GM12878 (cell line): ENCODE results near the gene CELF6. TPM values are rescaled to one million over a fixed set of nuclear protein-coding genes. Genes with fewer than 3 reads are reported as not detected.

Experiments used
- ATAC-seq: fragments of 200-7000 bp; cut with Tn5 transposase; 3 replicates; pipeline ENCODE4 v1.9.1; 2020; ENCODE audit warnings: mild to moderate bottlenecking, moderate library complexity
- BruUV-seq: library from RNA; stranded (reverse); fragments of 400-500 nt; replicated peaks from 2 replicates; lab custom pipeline; 2021; lab: Mats Ljungman, UMichigan
- CTCF ChIA-PET: fragments of 300-600 bp; sonication (Branson Sonifier 250); formaldehyde crosslinking; extraction: SDS; loops from one replicate; lab custom pipeline; 2021; ENCODE audit warnings: inconsistent platforms; lab: Yijun Ruan, JAX
- POLR2A ChIA-PET: fragments of 350-600 bp; formaldehyde crosslinking; extraction: SDS; loops from one replicate; lab custom pipeline; 2021; ENCODE audit warnings: inconsistent platforms; lab: Charles Lee
- RAD21 ChIA-PET: fragments of 300-600 bp; sonication (Branson Sonifier 250); formaldehyde crosslinking; loops from one replicate; lab custom pipeline; 2023; ENCODE audit warnings: antibody characterized with exemption; ENCODE audit not compliant: unreplicated experiment; lab: Charles Lee
- SMC1A ChIA-PET: fragments of 300-600 bp; sonication (Branson Sonifier 250); formaldehyde crosslinking; loops from one replicate; lab custom pipeline; 2023; ENCODE audit not compliant: unreplicated experiment, uncharacterized antibody; lab: Charles Lee
- DNase-seq: peaks from one replicate; pipeline ENCODE4 v3.0.0-alpha.2; 2011; ENCODE audit warnings: low read depth, low spot score
- FAIRE-seq: peaks from 3 replicates; lab custom pipeline; 2011; peaks lifted over from hg19 to GRCh38; lab: Jason Lieb, UNC
- H2AFZ ChIP-seq: 2 replicates; pipeline ENCODE4 v1.6.0; 2011; ENCODE audit warnings: low read depth, low read length, control low read depth; ENCODE audit not compliant: control insufficient read depth
- H3K27ac ChIP-seq: 2 replicates; pipeline ENCODE4 v1.5.1; 2011; ENCODE audit warnings: control low read depth; ENCODE audit not compliant: control insufficient read depth, insufficient read depth
- H3K27me3 ChIP-seq, 2 experiments: replicated peaks in 1 of 2; 2 replicates each; pipeline versions ENCODE4 v1.6.0 to v1.6.1; 2011; ENCODE audit warnings: low read length in 1 of 2; ENCODE audit not compliant: control insufficient read depth in 2 of 2, insufficient read depth in 2 of 2
- H3K36me3 ChIP-seq, 2 experiments: 2 replicates each; pipeline ENCODE4 v1.5.1; 2011; ENCODE audit warnings: low read length in 1 of 2; ENCODE audit not compliant: control insufficient read depth in 2 of 2, insufficient read depth in 2 of 2
- H3K4me1 ChIP-seq: 2 replicates; pipeline ENCODE4 v1.6.1; 2011; ENCODE audit warnings: mild to moderate bottlenecking, low read length, moderate library complexity, mixed read lengths; ENCODE audit not compliant: control insufficient read depth, insufficient read depth
- H3K4me2 ChIP-seq: 2 replicates; pipeline ENCODE4 v1.6.0; 2011; ENCODE audit warnings: control low read depth; ENCODE audit not compliant: control insufficient read depth, insufficient read depth
- H3K4me3 ChIP-seq: fragments of 200-600 bp; sonication (generic); 2 replicates; pipeline ENCODE4 v1.5.1; 2016
- H3K79me2 ChIP-seq: 2 replicates; pipeline ENCODE4 v1.6.0; 2011; ENCODE audit warnings: low read length; ENCODE audit not compliant: control insufficient read depth, insufficient read depth
- H3K9ac ChIP-seq: 2 replicates; pipeline ENCODE4 v1.8.0; 2011; ENCODE audit warnings: low read length, control low read depth, mixed read lengths; ENCODE audit not compliant: control insufficient read depth, insufficient read depth
- H3K9me3 ChIP-seq: replicated peaks from 3 replicates; pipeline ENCODE4 v1.5.1; 2011; ENCODE audit warnings: mild to moderate bottlenecking, low read length; ENCODE audit not compliant: control insufficient read depth, insufficient read depth
- H4K20me1 ChIP-seq: 2 replicates; pipeline ENCODE4 v1.6.0; 2011; ENCODE audit not compliant: control insufficient read depth, insufficient read depth
- ASH2L ChIP-seq: fragments of 300-600, 200-600 bp; sonication (generic); IDR thresholded peaks from 2 replicates; pipeline ENCODE4 v1.6.1; 2017; ENCODE audit warnings: low read depth, mild to moderate bottlenecking, borderline replicate concordance
- ATF7 ChIP-seq: fragments of 450-650 bp; IDR thresholded peaks from 2 replicates; pipeline ENCODE4 v1.6.1; 2016; ENCODE audit warnings: low read depth, mild to moderate bottlenecking
- BCL11A ChIP-seq: IDR thresholded peaks from 2 replicates; pipeline ENCODE4 v1.6.1; 2011; ENCODE audit warnings: low read depth, low read length
- BHLHE40 ChIP-seq, 2 experiments: fragments of 450-650 bp in 1 of 2; IDR thresholded peaks; 2 replicates each; pipeline ENCODE4 v1.6.1; 2011 to 2017; ENCODE audit warnings: low read depth in 2 of 2, borderline replicate concordance in 1 of 2, improper control_type of control experiment in 1 of 2, low read length in 1 of 2, mild to moderate bottlenecking in 1 of 2
- BMI1 ChIP-seq: fragments of 450-650 bp; IDR thresholded peaks from 2 replicates; pipeline ENCODE4 v1.6.1; 2016; ENCODE audit warnings: mild to moderate bottlenecking, moderate library complexity, borderline replicate concordance
- CBX3 ChIP-seq: fragments of 200-600 bp; sonication (generic); IDR thresholded peaks from 2 replicates; pipeline ENCODE4 v1.6.1; 2016; ENCODE audit warnings: low read depth, borderline replicate concordance
- CREB1 ChIP-seq: IDR thresholded peaks from 2 replicates; pipeline ENCODE4 v1.6.1; 2012; ENCODE audit warnings: low read depth, mild to moderate bottlenecking, inconsistent platforms
- CREM ChIP-seq: IDR thresholded peaks from 2 replicates; pipeline ENCODE4 v1.6.1; 2014; ENCODE audit warnings: antibody characterized with exemption, low read depth
- ETV6 ChIP-seq, 2 experiments: fragments of 450-650 bp in 1 of 2; IDR thresholded peaks in 1 of 2; conservative IDR thresholded peaks in 1 of 2; 2 replicates each; pipeline ENCODE4 v1.6.1; 2014; ENCODE audit warnings: antibody characterized with exemption in 1 of 2, borderline replicate concordance in 1 of 2, low read depth in 1 of 2, mild to moderate bottlenecking in 1 of 2, moderate library complexity in 1 of 2
- HDAC6 ChIP-seq: fragments of 200-600 bp; sonication (generic); IDR thresholded peaks from one replicate; pipeline ENCODE4 v1.8.0; 2017; ENCODE audit warnings: antibody characterized with exemption; ENCODE audit not compliant: unreplicated experiment
- IRF4 ChIP-seq: IDR thresholded peaks from 2 replicates; pipeline ENCODE4 v1.6.1; 2011; ENCODE audit warnings: low read depth, low read length
- MXI1 ChIP-seq: fragments of 150-350 bp; IDR thresholded peaks from 2 replicates; pipeline ENCODE4 v1.6.1; 2011; ENCODE audit warnings: low read depth, mild to moderate bottlenecking, inconsistent platforms, low read length, improper control_type of control experiment
- NBN ChIP-seq: fragments of 450-650 bp; IDR thresholded peaks from 2 replicates; pipeline ENCODE4 v1.6.1; 2016
- NFYB ChIP-seq: IDR thresholded peaks from 2 replicates; pipeline ENCODE4 v1.6.1; 2011; ENCODE audit warnings: low read depth, mild to moderate bottlenecking, low read length, improper control_type of control experiment, moderate library complexity; ENCODE audit not compliant: insufficient read depth
- NR2F1 ChIP-seq: fragments of 450-650 bp; conservative IDR thresholded peaks from 2 replicates; pipeline ENCODE4 v1.6.1; 2017; ENCODE audit warnings: mild to moderate bottlenecking
- SREBF2 ChIP-seq: IDR thresholded peaks from 2 replicates; pipeline ENCODE4 v1.6.1; 2012; ENCODE audit warnings: mild to moderate bottlenecking, low read length
- ZNF384 ChIP-seq: IDR thresholded peaks from 2 replicates; pipeline ENCODE4 v1.6.1; 2012; ENCODE audit warnings: low read depth, mild to moderate bottlenecking, low read length, improper control_type of control experiment, borderline replicate concordance
- in situ Hi-C: fragments of 300-500 bp; cut with MboI; formaldehyde crosslinking; loops from 9 replicates; pipeline ENCODE4 v1.14.3; 2018; ENCODE audit warnings: mixed read lengths
- intact Hi-C: fragments of 100-400 bp; cut with micrococcal nuclease; formaldehyde crosslinking; loops from one replicate; pipeline ENCODE4 v1.14.2; 2022; ENCODE audit not compliant: unreplicated experiment
- polyA plus RNA-seq, 11 experiments: library from polyadenylated mRNA; depleted of rRNA in 4 of 11; unstranded in 6 of 11; stranded (reverse) in 5 of 11; fragments of >200 nt; fragmentation: Nextera tagmentation in 4 of 11; fragmentation: Illumina TruSeq in 1 of 11; extraction: Ambion mirVana in 4 of 11; extraction: Trizol in 1 of 11; gene quantifications; 1 replicate in 1 of 11; 2 replicates in 10 of 11; pipeline versions ENCODE4 v1.2.1 to v1.2.3, GENCODE V29; 2011 to 2016; ENCODE audit warnings: inconsistent platforms in 2 of 11, missing spikeins in 2 of 11, low read depth in 1 of 11
- total RNA-seq, 4 experiments: library from RNA; depleted of rRNA in 3 of 4; stranded (reverse); fragments of >200 nt in 3 of 4; fragmentation: Illumina TruSeq in 1 of 4; extraction: Trizol in 1 of 4; gene quantifications; 2 replicates each; pipeline versions ENCODE4 v1.2.1 to v1.2.3, GENCODE V29; 2013 to 2021
- TF ChIP-seq, protein P1 (sequence below): IDR thresholded peaks from 2 replicates; pipeline ENCODE4 v1.6.1; 2011; ENCODE audit warnings: low read depth, mild to moderate bottlenecking, low read length, moderate library complexity, borderline replicate concordance; ENCODE audit errors: extremely low read depth
- TF ChIP-seq, protein P2 (sequence below): fragments of 450-650 bp; IDR thresholded peaks from 2 replicates; pipeline ENCODE4 v1.6.1; 2016; ENCODE audit warnings: mild to moderate bottlenecking

The CELF6 gene
- total and polyA plus RNA-seq, 10 of the 15 experiments (the other 5 are each of a cell fraction or from before 2014, with no cell fraction given), result 0.06 to 0.54 (median 0.23) TPM; not detected in 1

DNA sequence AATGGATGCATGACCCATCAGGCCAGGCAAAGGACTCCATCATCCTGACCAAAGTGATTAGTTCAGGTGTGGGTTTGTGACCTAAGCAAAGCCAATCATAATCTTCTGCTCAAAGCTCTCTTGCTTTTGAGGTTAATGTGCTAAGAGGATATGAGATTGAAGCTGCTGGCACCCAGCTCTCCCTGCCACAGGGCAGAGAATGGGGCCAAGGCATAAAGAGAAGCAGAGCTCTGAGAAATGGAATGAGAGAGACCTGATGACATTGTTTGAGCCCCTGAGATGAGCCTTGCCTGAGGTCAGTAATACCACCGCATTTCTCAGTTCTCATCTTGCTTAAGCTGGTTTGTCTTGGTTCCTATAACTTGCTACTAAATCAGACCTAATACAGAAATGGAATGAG is 41.2 kb downstream of the CELF6 start (continued):
- TF ChIP-seq NFYB, result no peak
- TF ChIP-seq NBN, result no peak

DNA sequence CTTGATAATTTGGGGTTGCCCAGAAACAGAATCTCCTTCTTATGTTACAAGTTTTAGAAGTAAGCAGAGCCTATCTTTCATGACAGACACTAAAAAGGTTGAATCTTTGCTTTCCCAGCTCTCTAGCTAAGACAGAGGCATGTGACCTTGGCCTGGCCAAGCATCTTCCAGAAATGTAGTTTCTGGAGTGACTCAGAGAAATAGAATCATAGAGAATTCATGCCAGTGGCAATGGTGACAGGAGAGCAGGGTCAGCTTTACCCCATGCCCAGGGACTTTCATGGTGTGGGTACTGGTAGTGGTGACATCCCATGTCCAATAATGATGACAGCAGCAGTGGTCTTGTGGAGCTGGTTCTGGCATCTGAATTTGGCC is 43.6 kb downstream of the CELF6 start:
- Histone ChIP-seq H3K9ac (no peak overlapping the region), H3K4me1 (peaks cover 3% of the 10 kb centered on the region; the same call in 1 of the 2 replicates), H2AFZ (no peak overlapping the region), H3K27ac (no peak overlapping the region), H3K27me3 (no peaks in the 10 kb centered on the region), H3K9me3 (no peaks in the 10 kb centered on the region), H3K4me2 (no peak overlapping the region), H3K79me2 (peaks cover 10% of the 10 kb centered on the region), H3K4me3 (no peak overlapping the region), H3K36me3 (no peaks in the 10 kb centered on the region), H4K20me1 (no peaks in the 10 kb centered on the region)
- in situ Hi-C loops, result no loop called here
- TF ChIP-seq MXI1, result no peak
- TF ChIP-seq IRF4, result no peak
- no peak for TF ChIP-seq BCL11A
- no peak for TF ChIP-seq ASH2L
- TF ChIP-seq, protein P1, sequence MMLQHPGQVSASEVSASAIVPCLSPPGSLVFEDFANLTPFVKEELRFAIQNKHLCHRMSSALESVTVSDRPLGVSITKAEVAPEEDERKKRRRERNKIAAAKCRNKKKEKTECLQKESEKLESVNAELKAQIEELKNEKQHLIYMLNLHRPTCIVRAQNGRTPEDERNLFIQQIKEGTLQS, result no peak
- TF ChIP-seq CREM, result no peak
- TF ChIP-seq CREB1, result no peak
- no peak for TF ChIP-seq ETV6 (conservative IDR thresholded peaks at IDR 0.05 in 1 of 2, IDR thresholded peaks at IDR 0.05 in 1 of 2; ENCODE audit: borderline replicate concordance in 1 of 2, low read depth in 1 of 2)
- TF ChIP-seq BHLHE40 (IDR thresholded peaks at IDR 0.05; ENCODE audit: borderline replicate concordance in 1 of 2, low read depth in 2 of 2, low read length in 1 of 2), result no peak
- TF ChIP-seq SREBF2, result no peak
- no peak for TF ChIP-seq CBX3
- no peak for TF ChIP-seq ZNF384
- TF ChIP-seq BMI1, result no peak
- TF ChIP-seq, protein P2, sequence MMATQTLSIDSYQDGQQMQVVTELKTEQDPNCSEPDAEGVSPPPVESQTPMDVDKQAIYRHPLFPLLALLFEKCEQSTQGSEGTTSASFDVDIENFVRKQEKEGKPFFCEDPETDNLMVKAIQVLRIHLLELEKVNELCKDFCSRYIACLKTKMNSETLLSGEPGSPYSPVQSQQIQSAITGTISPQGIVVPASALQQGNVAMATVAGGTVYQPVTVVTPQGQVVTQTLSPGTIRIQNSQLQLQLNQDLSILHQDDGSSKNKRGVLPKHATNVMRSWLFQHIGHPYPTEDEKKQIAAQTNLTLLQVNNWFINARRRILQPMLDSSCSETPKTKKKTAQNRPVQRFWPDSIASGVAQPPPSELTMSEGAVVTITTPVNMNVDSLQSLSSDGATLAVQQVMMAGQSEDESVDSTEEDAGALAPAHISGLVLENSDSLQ, result no peak
- TF ChIP-seq HDAC6, result no peak
- no peak for TF ChIP-seq NR2F1
- no peak for TF ChIP-seq ATF7
- ATAC-seq (no peak), DNase-seq (no peak), FAIRE-seq (no peak)
- ChIA-PET CTCF (interaction anchor here (1.0 kb wide), 1 partner anchor 46 kb away, joined by 3 read pairs; no protein-coding TSS in a partner anchor), SMC1A (interaction anchor here (1.5 kb wide), 1 partner anchor 77 kb away, joined by 3 read pairs; no protein-coding TSS in a partner anchor), POLR2A (no interaction called here), RAD21 (interaction anchor here (0.7 kb wide), 1 partner anchor 9 kb away, joined by 3 read pairs; no protein-coding TSS in a partner anchor)
- intact Hi-C loops, result no loop called here
- no TSS peak for BruUV-seq
